Effector memory CD4-positive, alpha-beta T cell (primary cell): ENCODE measurements around the gene BRINP2.

Source experiments
- DNase-seq, 3 donors: peaks; one replicate each; pipeline ENCODE4 v3.0.0-alpha.2; 2020
- H3K27ac ChIP-seq: 2 replicates; pipeline ENCODE4 v1.7.0; 2013; ENCODE audit warnings: mild to moderate bottlenecking, low read length, moderate library complexity; ENCODE audit not compliant: insufficient read depth, poor library complexity, severe bottlenecking
- H3K27me3 ChIP-seq: replicated peaks from 2 replicates; pipeline ENCODE4 v1.7.0; 2013; ENCODE audit warnings: mild to moderate bottlenecking, low read length; ENCODE audit not compliant: insufficient read depth, control insufficient read depth, poor library complexity, severe bottlenecking
- H3K36me3 ChIP-seq: 2 replicates; pipeline ENCODE4 v1.7.0; 2013; ENCODE audit warnings: mild to moderate bottlenecking, low read length, moderate library complexity; ENCODE audit not compliant: control insufficient read depth, insufficient read depth
- H3K4me1 ChIP-seq: 2 replicates; pipeline ENCODE4 v1.7.0; 2013; ENCODE audit warnings: low read length, mild to moderate bottlenecking; ENCODE audit not compliant: control insufficient read depth, insufficient read depth, poor library complexity, severe bottlenecking
- H3K4me3 ChIP-seq: 2 replicates; pipeline ENCODE4 v1.7.0; 2013; ENCODE audit warnings: low read length, low read depth, mild to moderate bottlenecking; ENCODE audit not compliant: insufficient read depth, poor library complexity, severe bottlenecking
- H3K9me3 ChIP-seq: 2 replicates; pipeline ENCODE4 v1.7.0; 2013; ENCODE audit warnings: mild to moderate bottlenecking, low read length, moderate library complexity; ENCODE audit not compliant: control insufficient read depth
- total RNA-seq, 3 donors: gene quantifications; one replicate each; lab custom pipeline; 2026; lab: John Stamatoyannopoulos, UW

Gene BRINP2, protein sequence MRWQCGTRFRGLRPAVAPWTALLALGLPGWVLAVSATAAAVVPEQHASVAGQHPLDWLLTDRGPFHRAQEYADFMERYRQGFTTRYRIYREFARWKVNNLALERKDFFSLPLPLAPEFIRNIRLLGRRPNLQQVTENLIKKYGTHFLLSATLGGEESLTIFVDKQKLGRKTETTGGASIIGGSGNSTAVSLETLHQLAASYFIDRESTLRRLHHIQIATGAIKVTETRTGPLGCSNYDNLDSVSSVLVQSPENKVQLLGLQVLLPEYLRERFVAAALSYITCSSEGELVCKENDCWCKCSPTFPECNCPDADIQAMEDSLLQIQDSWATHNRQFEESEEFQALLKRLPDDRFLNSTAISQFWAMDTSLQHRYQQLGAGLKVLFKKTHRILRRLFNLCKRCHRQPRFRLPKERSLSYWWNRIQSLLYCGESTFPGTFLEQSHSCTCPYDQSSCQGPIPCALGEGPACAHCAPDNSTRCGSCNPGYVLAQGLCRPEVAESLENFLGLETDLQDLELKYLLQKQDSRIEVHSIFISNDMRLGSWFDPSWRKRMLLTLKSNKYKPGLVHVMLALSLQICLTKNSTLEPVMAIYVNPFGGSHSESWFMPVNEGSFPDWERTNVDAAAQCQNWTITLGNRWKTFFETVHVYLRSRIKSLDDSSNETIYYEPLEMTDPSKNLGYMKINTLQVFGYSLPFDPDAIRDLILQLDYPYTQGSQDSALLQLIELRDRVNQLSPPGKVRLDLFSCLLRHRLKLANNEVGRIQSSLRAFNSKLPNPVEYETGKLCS
- 0 reads per million in 3 donors for total RNA-seq

DNA sequence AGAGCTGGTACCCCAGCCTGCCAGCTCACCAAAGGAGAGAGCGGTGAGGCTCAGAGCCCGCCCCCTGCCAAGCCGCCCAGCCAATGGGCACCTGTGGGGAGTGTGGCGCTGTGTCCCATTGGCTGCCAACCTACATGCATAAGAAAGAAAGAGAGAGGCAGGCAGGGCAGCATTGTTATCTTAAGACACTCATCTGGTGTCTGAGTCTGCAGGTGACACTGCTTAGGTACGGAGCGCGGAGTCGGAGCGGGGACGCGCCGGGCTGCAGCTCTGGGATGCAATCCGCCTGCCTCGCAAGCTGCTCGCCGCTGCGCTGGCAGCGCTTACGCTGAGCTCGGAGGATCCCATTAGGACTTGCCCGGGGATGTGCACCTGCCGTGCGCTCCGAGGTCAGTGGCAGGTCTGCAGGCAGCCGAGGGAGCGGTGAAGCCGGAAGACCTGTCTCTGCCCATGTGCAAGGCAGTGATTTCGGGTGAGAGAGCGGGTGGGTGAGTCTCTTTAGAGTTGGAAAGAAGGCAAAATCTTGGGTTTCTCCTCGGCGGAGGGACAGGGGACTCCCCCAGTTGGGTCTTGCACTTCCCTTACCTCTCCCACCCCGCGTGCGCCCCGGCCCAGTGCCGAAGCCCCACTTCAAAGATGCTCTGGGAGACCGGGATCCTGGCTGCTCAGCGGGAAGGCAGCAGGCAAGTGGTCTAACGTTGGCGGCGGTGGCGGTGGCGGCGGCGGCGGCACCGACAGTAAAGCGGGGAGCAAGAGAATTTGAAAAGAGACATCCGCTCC is at the start of gene BRINP2:
Gene BRINP2 (plus strand): TSS at position 203 of the 780 bp plus-strand sequence. CDS start 58,919 bp downstream, outside the sequence.
- H3K4me3 ChIP-seq: no peak within 1 kb of the TSS
- H3K36me3 ChIP-seq: no peaks in the 10 kb centered on the region
- no peak within 1 kb of the TSS for H3K27ac ChIP-seq
- DNase-seq: no peak
- H3K9me3 ChIP-seq: no peaks in the 10 kb centered on the region
- no peaks in the 10 kb centered on the region for H3K4me1 ChIP-seq
- no peaks in the 10 kb centered on the region for H3K27me3 ChIP-seq

DNA sequence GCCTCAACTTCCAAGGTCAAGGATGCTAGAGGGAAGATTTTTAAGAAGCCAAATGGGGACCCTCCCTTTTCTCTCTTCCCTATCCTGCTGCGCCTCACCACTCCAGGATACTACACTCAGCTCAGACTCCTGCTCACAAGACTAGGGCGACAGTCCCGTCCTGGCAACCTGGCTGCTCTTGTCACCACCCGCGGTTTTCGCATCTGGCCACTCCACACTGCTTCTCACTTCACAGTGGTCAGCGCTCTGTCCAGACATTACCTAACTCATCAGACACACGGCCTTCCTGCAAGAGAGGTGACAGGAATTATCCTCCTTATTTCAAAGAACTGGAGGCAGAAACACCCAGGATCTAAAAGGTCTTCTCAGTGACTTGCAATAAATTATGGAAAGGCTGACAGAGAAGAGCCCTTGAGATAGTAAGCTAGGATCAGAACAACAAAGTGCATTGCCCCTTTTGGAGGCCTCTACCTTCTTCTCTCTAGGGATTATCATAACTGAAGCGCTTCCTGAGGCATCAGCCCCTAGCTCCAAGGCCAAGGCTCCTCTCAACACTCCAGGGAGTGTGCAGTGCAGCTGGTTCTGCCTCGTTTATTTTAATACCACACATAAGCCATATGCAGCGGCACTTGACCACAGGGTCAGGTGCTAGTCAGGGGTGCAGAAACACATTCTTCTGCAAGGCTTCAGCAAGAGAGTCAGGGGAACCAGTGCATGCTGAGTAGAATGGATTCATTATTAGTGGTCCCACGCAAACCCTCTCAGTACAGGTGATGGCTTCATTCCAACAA is 48.1 kb upstream of the BRINP2 start:
- Histone ChIP-seq H3K9me3 (no peaks in the 10 kb centered on the region), H3K27me3 (no peaks in the 10 kb centered on the region), H3K4me1 (no peaks in the 10 kb centered on the region), H3K4me3 (no peak overlapping the region), H3K36me3 (no peaks in the 10 kb centered on the region), H3K27ac (no peak overlapping the region)
- DNase-seq: no peak

DNA sequence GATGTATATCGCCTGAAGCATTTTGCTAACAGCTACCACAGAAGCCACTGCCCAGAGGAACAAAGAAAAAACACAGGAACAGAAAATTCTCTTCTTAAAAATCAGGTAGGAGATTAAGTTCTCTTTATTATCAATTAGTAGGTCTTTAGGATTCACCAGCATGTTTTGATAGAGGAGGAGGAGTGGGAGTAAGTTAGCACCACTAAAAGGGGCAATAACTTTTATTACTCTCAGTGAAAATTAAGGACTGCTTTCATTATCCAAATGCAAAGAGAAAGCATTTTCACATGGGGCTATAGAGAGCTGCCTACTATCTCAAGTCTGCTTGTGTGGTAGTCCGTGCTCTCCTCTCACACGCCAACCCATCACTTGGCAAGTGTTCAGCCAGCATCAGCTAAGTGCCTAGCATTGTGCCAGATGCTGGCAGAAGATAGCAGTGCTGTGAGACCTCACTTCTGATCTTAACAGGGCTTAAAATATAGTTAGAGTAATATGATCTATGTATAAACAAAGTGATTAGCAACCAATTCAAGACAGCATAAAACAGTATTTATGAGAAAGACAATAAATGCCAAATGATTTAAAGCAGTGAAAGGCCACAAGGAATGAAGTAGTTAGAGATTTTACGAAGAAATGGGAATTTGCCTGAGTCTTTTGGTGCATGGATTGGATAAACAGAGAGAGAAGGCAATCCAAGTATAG is 46.0 kb upstream of the BRINP2 start:
- H3K27me3 ChIP-seq: no peaks in the 10 kb centered on the region
- H3K9me3 ChIP-seq: no peaks in the 10 kb centered on the region
- DNase-seq: no peak
- H3K27ac ChIP-seq: no peak overlapping the region
- no peaks in the 10 kb centered on the region for H3K36me3 ChIP-seq
- no peak overlapping the region for H3K4me3 ChIP-seq
- H3K4me1 ChIP-seq: no peaks in the 10 kb centered on the region

DNA sequence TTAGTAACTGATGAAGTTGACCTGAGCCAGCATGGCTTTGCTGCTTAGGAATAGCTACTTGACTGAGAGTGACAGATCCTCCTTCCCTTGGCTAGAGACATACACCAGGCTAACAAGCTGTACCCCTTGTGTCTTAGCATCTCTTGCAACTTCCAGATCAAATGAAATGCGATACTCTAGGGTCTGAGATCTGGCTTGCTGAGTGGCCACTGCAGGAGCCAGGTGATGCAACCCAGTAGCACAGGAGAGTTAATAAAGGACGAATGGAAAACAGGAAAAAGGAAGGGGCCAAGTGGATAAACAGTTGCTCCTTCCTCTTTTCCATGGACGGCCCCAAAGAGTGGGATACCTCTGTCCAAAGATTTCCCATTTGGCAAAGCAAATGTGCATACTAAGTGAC is 44.5 kb upstream of the BRINP2 start:
- H3K4me3 ChIP-seq: no peak overlapping the region

DNA sequence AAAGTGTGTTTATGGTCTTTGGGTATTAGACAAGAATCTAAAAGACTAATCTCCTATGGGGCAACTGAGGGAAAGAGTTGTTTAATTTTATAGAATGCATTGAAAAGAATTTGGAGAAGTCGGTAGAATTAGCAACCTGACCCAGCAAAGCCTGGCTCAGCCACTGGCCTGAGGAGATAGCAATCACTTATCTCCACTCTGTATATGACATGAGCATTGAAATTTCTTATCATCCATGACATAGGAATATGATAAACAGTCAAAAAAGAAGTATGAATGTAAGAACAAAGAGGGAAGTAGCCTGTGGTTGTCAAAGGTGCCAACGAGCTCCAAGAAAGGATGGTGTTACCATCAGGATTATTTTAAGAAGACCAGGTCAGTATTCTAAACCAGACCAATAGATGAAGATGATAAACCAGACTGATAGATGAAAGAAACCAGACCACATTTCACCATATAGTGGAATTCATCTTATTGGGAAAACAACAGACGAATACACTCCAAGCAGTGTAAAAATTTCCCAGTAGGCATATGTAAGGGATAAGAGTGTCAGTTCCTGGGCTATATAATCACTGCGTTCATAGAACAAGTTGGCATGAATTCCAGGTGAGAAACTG is 42.0 kb upstream of the BRINP2 start:
- no peaks in the 10 kb centered on the region for H3K27me3 ChIP-seq
- H3K27ac ChIP-seq: no peak overlapping the region
- no peak for DNase-seq
- no peak overlapping the region for H3K4me3 ChIP-seq
- H3K36me3 ChIP-seq: no peaks in the 10 kb centered on the region
- H3K9me3 ChIP-seq: no peaks in the 10 kb centered on the region
- H3K4me1 ChIP-seq: no peaks in the 10 kb centered on the region

More for the DNA sequence above, 44.5 kb upstream of the BRINP2 start:
- H3K36me3 ChIP-seq: no peaks in the 10 kb centered on the region
- no peak for DNase-seq
- H3K4me1 ChIP-seq: no peaks in the 10 kb centered on the region
- H3K27me3 ChIP-seq: no peaks in the 10 kb centered on the region
- H3K9me3 ChIP-seq: no peaks in the 10 kb centered on the region
- H3K27ac ChIP-seq: no peak overlapping the region

DNA sequence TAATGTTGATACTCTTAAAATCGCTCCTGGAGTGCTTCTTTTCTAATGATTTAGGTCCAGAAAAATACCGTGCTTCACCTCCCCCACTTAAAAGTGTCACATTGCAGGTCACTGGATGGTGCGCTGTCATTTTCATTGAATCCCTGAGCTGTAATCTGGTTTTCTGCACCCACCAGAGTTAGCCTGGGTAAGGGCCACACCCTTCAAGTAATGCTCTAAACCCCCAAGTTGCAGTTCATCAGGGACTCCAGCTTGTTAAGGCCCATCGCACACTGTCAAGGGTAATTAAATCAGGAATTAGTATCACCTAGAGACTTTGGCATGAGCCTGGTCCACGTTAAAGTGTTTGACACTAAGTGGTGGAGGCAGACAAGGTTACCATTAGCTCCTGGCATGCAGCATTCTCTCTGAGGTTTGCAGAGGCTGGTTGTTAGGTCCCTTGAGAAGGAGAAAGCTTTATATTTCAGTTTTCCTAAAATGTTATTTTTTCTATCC is 40.3 kb upstream of the BRINP2 start:
- Histone ChIP-seq H3K4me1 (no peaks in the 10 kb centered on the region), H3K36me3 (no peaks in the 10 kb centered on the region), H3K27me3 (no peaks in the 10 kb centered on the region), H3K27ac (no peak overlapping the region), H3K9me3 (no peaks in the 10 kb centered on the region), H3K4me3 (no peak overlapping the region)
- DNase-seq: no peak

DNA sequence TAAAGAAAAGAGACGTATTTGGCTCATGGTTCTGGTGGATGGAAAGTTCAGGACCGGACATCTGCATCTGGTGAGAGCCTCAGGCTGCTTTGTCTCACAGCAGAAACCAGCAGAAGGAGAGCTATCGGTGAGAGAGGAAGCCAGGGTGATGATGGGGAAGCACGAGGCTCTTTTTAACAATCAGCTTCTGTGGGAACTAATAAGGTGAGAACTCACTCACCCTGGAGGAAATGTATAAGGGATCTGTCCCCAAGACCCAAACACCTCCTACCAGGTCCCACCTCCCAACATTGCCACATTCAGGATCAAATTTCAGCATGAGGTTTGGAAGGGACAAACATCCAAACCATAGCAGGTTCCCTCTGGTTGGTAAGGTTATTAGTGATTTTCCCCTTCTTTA is 39.0 kb upstream of the BRINP2 start:
- Histone ChIP-seq H3K4me1 (no peaks in the 10 kb centered on the region), H3K4me3 (no peak overlapping the region), H3K27me3 (no peaks in the 10 kb centered on the region), H3K9me3 (no peaks in the 10 kb centered on the region), H3K36me3 (no peaks in the 10 kb centered on the region), H3K27ac (no peak overlapping the region)
- no peak for DNase-seq

DNA sequence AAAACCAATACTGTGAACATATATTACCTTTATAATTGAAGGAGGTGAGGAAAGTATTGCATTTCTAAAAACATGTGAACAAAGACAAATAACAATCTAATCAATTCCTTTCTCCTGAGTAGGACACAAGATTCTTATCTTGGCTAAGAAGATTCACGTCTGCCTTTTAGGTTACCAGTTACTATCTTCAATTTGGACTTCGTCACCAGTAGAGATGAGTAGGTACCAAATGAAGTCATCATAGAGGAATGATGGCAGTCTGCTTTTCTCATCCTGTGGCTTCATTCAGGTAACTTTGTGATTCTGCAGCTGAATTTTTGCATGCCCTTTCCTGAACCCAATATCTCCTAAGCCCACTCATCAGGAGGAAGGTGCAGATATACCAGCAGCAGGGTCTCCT is 38.6 kb upstream of the BRINP2 start:
- Histone ChIP-seq H3K4me1 (no peaks in the 10 kb centered on the region), H3K36me3 (no peaks in the 10 kb centered on the region), H3K4me3 (no peak overlapping the region), H3K9me3 (no peaks in the 10 kb centered on the region), H3K27me3 (no peaks in the 10 kb centered on the region), H3K27ac (no peak overlapping the region)
- no peak for DNase-seq
